Type B pancreatic cell (in vitro differentiated cells): Measurements from ENCODE around the gene FFAR2. TPM values are rescaled to one million over a fixed set of nuclear protein-coding genes. Genes with fewer than 3 reads are reported as not detected.
"Not testable (repeated sequence)": the region's sequence is repeated elsewhere in the genome, so short reads cannot be mapped to it uniquely, and the experiment has no call there.

ENCODE experiments used
- DNase-seq: peaks from one replicate; pipeline ENCODE4 v3.0.0; 2021; ENCODE audit warnings: mixed read lengths; ENCODE audit not compliant: unreplicated experiment; ENCODE audit errors: extremely low spot score
- H3K27ac Mint-ChIP-seq: 2 replicates; pipeline ENCODE4 v1.8.0; 2021; ENCODE audit warnings: mild to moderate bottlenecking, mixed read lengths
- H3K27me3 Mint-ChIP-seq: 2 replicates; pipeline ENCODE4 v1.8.0; 2021; ENCODE audit warnings: mixed read lengths
- H3K36me3 Mint-ChIP-seq: 2 replicates; pipeline ENCODE4 v1.8.0; 2021; ENCODE audit warnings: mixed read lengths
- H3K4me1 Mint-ChIP-seq: one replicate; pipeline ENCODE4 v1.8.0; 2021; ENCODE audit warnings: mixed read lengths; ENCODE audit not compliant: unreplicated experiment
- H3K4me3 Mint-ChIP-seq: 2 replicates; pipeline ENCODE4 v1.8.0; 2021; ENCODE audit warnings: mild to moderate bottlenecking, mixed read lengths
- H3K9me3 Mint-ChIP-seq: 2 replicates; pipeline ENCODE4 v1.8.0; 2021; ENCODE audit warnings: mixed read lengths
- total RNA-seq: library from RNA; stranded (reverse); gene quantifications from 2 replicates; pipeline ENCODE4 v1.2.1, GENCODE V29; 2021; ENCODE audit warnings: low replicate concordance
- TF ChIP-seq, protein P1 (sequence below): fragments of 200-600 bp; sonication (generic); conservative IDR thresholded peaks from 2 replicates; pipeline ENCODE4 v1.5.0; 2021; ENCODE audit warnings: antibody characterized with exemption, mild to moderate bottlenecking

FFAR2 gene
- total RNA-seq, 1 donor from 2014 or later: 1.1 TPM

DNA sequence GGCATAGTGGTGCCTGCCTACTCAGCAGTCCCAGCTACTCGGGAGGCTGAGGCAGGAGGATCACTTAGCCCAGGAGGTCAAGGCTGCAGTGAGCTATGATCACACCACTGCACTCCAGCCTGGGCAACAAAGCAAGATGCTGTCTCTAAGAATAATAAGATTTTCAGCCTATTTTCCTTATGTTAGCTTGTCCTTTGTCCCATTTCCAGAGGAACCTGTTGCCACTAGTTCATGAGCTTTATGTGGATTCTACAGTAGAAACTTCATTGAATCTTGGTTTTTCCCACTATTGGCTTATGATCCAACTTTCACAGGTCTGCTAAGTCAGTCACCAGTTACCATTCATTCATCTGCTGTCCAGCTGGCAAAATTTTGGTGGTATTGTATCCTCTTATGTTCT lies 18.2 kb downstream of the FFAR2 start:
- no peaks in the 10 kb centered on the region for H3K36me3 Mint-ChIP-seq

GRCh38 chr19:35468637-35469036 lies 20.6 kb downstream of the FFAR2 start:
- no peak overlapping the region for H3K27ac Mint-ChIP-seq
- no peak overlapping the region for H3K4me3 Mint-ChIP-seq
- no peaks in the 10 kb centered on the region for H3K36me3 Mint-ChIP-seq
- no peaks in the 10 kb centered on the region for H3K9me3 Mint-ChIP-seq
- no peak for DNase-seq
- no peaks in the 10 kb centered on the region for H3K4me1 Mint-ChIP-seq
- H3K27me3 Mint-ChIP-seq: peaks cover 4% of the 10 kb centered on the region
- TF ChIP-seq, protein P1, sequence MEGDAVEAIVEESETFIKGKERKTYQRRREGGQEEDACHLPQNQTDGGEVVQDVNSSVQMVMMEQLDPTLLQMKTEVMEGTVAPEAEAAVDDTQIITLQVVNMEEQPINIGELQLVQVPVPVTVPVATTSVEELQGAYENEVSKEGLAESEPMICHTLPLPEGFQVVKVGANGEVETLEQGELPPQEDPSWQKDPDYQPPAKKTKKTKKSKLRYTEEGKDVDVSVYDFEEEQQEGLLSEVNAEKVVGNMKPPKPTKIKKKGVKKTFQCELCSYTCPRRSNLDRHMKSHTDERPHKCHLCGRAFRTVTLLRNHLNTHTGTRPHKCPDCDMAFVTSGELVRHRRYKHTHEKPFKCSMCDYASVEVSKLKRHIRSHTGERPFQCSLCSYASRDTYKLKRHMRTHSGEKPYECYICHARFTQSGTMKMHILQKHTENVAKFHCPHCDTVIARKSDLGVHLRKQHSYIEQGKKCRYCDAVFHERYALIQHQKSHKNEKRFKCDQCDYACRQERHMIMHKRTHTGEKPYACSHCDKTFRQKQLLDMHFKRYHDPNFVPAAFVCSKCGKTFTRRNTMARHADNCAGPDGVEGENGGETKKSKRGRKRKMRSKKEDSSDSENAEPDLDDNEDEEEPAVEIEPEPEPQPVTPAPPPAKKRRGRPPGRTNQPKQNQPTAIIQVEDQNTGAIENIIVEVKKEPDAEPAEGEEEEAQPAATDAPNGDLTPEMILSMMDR: peak; percentile 60

More for the DNA sequence above, 18.2 kb downstream of the FFAR2 start:
- H3K27ac Mint-ChIP-seq: no peak overlapping the region
- no peaks in the 10 kb centered on the region for H3K9me3 Mint-ChIP-seq
- TF ChIP-seq, protein P1: no peak
- H3K4me1 Mint-ChIP-seq: peaks cover 5% of the 10 kb centered on the region
- DNase-seq: no peak
- peaks cover 8% of the 10 kb centered on the region for H3K27me3 Mint-ChIP-seq
- H3K4me3 Mint-ChIP-seq: no peak overlapping the region

- H3K36me3 Mint-ChIP-seq: no peaks in the 10 kb centered on the region
- H3K27ac Mint-ChIP-seq: no peak overlapping the region
Measured at GRCh38 chr19:35470128-35470527, 22.1 kb downstream of the FFAR2 start.

DNA sequence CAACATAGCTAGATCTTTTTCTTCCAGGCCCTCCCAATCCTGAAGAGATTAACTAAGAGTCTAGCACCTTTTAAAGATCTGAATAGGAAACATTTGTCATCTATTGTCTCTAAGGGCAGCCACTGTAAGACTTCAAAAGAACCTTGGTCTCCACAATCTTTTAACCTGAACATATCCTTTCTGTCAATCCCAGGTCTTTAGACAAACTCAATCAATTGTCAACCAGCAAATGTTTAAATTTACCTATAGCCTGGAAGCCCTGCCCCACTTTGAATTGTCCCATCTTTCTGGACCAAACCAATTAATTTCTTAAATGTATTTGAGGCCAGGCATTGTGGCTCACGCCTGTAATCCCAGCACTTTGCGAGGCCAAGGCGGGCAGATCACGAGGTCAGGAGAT lies 23.0 kb downstream of the FFAR2 start:
- not testable (repeated sequence) for H3K4me1 Mint-ChIP-seq, H3K27ac Mint-ChIP-seq, H3K4me3 Mint-ChIP-seq, H3K9me3 Mint-ChIP-seq, DNase-seq, H3K36me3 Mint-ChIP-seq, H3K27me3 Mint-ChIP-seq

More at GRCh38 chr19:35470128-35470527, 22.1 kb downstream of the FFAR2 start:
- Mint-ChIP-seq H3K4me1 (no peaks in the 10 kb centered on the region), H3K4me3 (no peak overlapping the region), H3K9me3 (no peaks in the 10 kb centered on the region), H3K27me3 (peaks cover 4% of the 10 kb centered on the region)
- no peak for DNase-seq
- TF ChIP-seq, protein P1: no peak

- Mint-ChIP-seq H3K36me3 (no peaks in the 10 kb centered on the region), H3K9me3 (no peaks in the 10 kb centered on the region), H3K27me3 (no peaks in the 10 kb centered on the region), H3K4me1 (no peaks in the 10 kb centered on the region), H3K27ac (no peak overlapping the region), H3K4me3 (no peak overlapping the region)
- DNase-seq: no peak
- TF ChIP-seq, protein P1: no peak
Measured at GRCh38 chr19:35471946-35472345, 23.9 kb downstream of the FFAR2 start.

DNA sequence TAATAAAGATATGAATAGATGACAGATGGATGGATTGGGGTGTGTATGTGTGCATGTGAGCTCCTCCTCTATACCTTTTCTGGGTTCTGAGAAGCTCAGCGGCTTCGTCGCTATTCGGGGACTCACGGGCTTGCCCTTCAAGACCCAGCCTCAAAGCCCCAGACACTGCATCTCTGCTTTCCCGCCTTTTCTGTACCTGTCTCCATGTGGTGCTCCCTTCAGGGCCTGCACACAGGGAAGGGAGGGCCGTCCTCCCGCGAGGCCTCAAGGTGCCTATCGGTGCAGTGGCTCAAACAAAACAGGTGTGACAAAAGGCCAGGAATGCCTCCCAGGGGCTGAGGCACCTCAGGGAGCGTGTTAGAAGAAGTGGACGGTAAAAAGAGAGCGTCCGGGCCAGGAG lies 26.0 kb downstream of the FFAR2 start:
- no peaks in the 10 kb centered on the region for H3K27me3 Mint-ChIP-seq
- H3K4me3 Mint-ChIP-seq: no peak overlapping the region
- no peak overlapping the region for H3K27ac Mint-ChIP-seq
- TF ChIP-seq, protein P1: no peak
- H3K36me3 Mint-ChIP-seq: no peaks in the 10 kb centered on the region
- no peaks in the 10 kb centered on the region for H3K9me3 Mint-ChIP-seq
- no peaks in the 10 kb centered on the region for H3K4me1 Mint-ChIP-seq
- no peak for DNase-seq

DNA sequence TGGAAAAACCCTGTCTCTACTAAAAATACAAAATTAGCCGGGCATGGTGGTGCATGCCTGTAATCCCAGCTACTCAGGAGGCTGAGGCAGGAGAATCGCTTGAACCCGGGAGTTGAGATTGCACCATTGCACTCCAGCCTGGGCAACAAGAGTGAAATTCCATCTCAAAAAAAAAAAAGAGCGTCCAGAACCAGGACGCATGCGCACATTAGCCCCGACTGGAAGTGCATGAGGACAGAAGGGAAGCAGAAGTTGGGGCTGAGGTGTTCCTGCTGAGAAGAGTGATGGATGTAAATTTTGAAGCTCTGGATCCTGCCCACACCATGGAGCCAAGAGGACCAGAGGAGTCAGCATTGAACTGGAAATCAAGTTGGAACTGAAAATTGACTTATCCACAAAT lies 26.5 kb downstream of the FFAR2 start:
- H3K4me1 Mint-ChIP-seq, H3K27me3 Mint-ChIP-seq, H3K36me3 Mint-ChIP-seq, H3K9me3 Mint-ChIP-seq, H3K27ac Mint-ChIP-seq, H3K4me3 Mint-ChIP-seq, DNase-seq: not testable (repeated sequence)
